BLaER1 (cell line): Measurements from ENCODE around the gene CRIP1.
A peak's percentile ranks its signal among the peaks of the same experiment; 100 is the strongest.

Source experiments
- H3K27ac ChIP-seq: shearing (Covaris generic); formaldehyde crosslinking; 2 replicates; pipeline ENCODE4 v1.8.1; 2022
- H3K27me3 ChIP-seq: shearing (Covaris generic); formaldehyde crosslinking; 2 replicates; pipeline ENCODE4 v1.8.1; 2022
- H3K36me3 ChIP-seq: shearing (Covaris generic); formaldehyde crosslinking; 2 replicates; pipeline ENCODE4 v1.8.1; 2022
- H3K4me1 ChIP-seq: shearing (Covaris generic); formaldehyde crosslinking; 2 replicates; pipeline ENCODE4 v1.8.1; 2022
- H3K4me2 ChIP-seq: shearing (Covaris generic); formaldehyde crosslinking; 2 replicates; pipeline ENCODE4 v1.8.1; 2022
- H3K4me3 ChIP-seq: shearing (Covaris generic); formaldehyde crosslinking; 2 replicates; pipeline ENCODE4 v1.8.1; 2022
- H3K9ac ChIP-seq: shearing (Covaris generic); formaldehyde crosslinking; 2 replicates; pipeline ENCODE4 v1.8.1; 2022
- H3K9me3 ChIP-seq: shearing (Covaris generic); formaldehyde crosslinking; 2 replicates; pipeline ENCODE4 v1.8.1; 2022
- H4K20me1 ChIP-seq: shearing (Covaris generic); formaldehyde crosslinking; 2 replicates; pipeline ENCODE4 v1.8.1; 2022
- Cebpa-rat ChIP-seq: shearing (Covaris generic); IDR thresholded peaks from 2 replicates; pipeline ENCODE4 v1.8.1; 2022

CRIP1 gene

GRCh38 chr14:105469456-105470349 lies 17.0 kb upstream of the CRIP1 start:
- H3K27ac ChIP-seq = peak overlapping the region; percentile 77
- peaks cover 47% of the 10 kb centered on the region for H3K36me3 ChIP-seq
- H3K27me3 ChIP-seq = 0 out of 2 replicates have a peak, but pooled peaks cover under 1% of the 10 kb centered on the region
- H3K4me3 ChIP-seq = peak overlapping the region; percentile 28; the same call in 1 of the 2 replicates
- H3K4me2 ChIP-seq = peak overlapping the region; percentile 100
- H3K9me3 ChIP-seq = no peaks in the 10 kb centered on the region
- no peak for TF ChIP-seq Cebpa-rat
- peaks cover 73% of the 10 kb centered on the region for H3K4me1 ChIP-seq
- peaks cover 85% of the 10 kb centered on the region for H4K20me1 ChIP-seq
- peak overlapping the region; percentile 50; the same call in 1 of the 2 replicates for H3K9ac ChIP-seq

DNA sequence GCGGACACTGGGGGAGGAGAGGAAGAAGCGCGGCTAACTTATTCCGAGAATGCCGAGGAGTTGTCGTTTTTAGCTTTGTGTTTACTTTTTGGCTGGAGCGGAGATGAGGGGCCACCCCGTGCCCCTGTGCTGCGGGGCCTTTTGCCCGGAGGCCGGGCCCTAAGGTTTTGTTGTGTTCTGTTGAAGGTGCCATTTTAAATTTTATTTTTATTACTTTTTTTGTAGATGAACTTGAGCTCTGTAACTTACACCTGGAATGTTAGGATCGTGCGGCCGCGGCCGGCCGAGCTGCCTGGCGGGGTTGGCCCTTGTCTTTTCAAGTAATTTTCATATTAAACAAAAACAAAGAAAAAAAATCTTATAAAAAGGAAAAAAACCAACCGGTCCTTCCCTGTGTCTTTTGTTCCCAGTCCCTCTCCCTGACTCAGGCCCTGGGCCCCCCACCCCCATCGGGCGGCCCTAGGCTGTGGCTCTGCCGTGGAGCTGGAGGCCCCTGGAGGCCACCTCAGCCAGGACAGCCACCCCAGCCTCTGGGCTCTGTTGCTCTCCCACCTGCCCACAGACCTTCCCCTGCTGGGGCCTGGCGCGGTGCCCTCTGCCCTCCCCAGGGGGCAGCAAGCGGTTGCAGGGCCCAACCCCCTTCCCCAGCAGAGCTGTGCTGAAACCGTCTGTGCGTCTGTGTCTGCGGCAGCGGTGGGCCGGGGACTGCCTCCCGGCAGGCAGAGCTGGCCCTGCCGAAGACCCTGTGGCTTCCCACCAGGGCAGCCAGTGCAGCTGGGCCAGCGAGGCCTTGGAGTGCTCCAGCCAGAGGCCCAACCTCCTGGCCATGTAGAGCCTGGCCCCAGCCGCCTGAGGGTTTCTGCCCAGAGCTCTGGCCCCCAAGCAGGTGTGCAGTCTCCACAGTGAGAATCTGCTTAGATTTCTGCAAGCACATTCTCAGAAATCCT lies 16.1 kb upstream of the CRIP1 start:
- H4K20me1 ChIP-seq = peaks cover 85% of the 10 kb centered on the region
- H3K4me2 ChIP-seq = peak overlapping the region; percentile 100
- peaks cover 37% of the 10 kb centered on the region for H3K36me3 ChIP-seq
- H3K9me3 ChIP-seq = no peaks in the 10 kb centered on the region
- H3K9ac ChIP-seq = peak overlapping the region; percentile 68
- peaks cover 9% of the 10 kb centered on the region for H3K27me3 ChIP-seq
- H3K27ac ChIP-seq = peak overlapping the region; percentile 77
- no peak for TF ChIP-seq Cebpa-rat
- peaks cover 83% of the 10 kb centered on the region for H3K4me1 ChIP-seq
- H3K4me3 ChIP-seq = peak overlapping the region; percentile 56

DNA sequence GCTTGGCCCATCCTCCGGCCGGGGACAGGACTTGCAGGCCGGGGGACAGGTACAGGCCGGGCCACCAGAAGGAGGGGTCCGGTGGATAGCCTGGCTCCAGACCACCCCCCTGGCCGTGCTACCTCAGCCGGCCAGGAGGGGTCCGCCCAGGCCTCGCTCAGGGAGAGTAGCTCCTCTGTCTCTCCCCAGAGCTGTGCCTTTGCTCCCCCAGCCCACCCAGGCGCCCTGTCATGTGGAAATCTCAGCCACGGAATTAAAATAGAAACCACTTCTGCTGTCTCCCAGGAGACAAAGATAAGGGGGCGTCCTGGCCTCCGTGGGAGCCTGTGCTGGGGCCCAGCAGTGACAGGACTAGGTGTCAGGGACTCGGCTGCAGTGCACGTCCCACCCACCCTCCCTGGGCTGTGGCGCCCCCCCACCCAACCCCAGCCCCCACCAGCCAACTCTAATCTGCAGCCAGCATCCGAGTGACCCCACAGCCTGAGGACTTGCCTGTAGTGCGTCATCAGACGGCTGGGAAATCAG lies 15.3 kb upstream of the CRIP1 start:
- H3K4me3 ChIP-seq = peak overlapping the region; percentile 56
- TF ChIP-seq Cebpa-rat = no peak

DNA sequence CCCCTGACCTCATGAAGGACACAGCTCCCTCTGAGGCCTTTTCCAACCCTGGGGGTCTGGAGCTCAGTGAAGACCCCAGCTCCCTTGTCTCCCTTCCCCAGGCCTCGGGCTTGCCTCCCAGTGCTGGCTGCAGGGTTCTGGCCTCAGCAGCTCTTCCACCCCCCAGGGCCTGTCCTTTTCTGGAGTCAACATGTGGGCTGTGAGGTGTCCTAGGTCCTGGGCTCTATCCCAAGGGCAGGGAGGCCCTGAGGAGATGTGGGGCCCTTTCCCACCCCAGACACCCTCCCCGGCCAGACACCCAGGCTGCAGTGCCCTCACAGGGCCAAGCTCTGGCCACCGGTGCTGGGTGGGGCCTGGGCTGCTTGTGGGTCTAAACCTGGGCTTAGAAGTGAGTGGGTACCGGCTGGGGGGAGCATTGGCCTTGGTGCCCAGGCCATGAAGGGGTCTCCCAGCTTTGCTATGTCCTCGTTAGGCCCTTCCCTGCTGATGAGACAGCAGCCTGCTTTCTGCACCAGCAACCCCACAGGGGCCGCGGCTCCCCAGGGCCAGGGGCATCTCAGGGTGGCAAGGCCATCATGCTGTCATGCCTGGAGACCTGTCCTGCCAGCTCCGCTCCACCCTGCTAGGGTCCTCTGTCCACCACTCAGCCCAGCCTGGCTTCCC lies 14.7 kb upstream of the CRIP1 start:
- Histone ChIP-seq H3K9ac (peak overlapping the region; percentile 41), H3K4me1 (peaks cover 91% of the 10 kb centered on the region), H3K27ac (peak overlapping the region; percentile 55), H3K9me3 (no peaks in the 10 kb centered on the region), H3K4me2 (peak overlapping the region; percentile 100), H3K4me3 (peak overlapping the region; percentile 33), H3K36me3 (peaks cover 24% of the 10 kb centered on the region), H3K27me3 (peaks cover 23% of the 10 kb centered on the region), H4K20me1 (peaks cover 86% of the 10 kb centered on the region)
- no peak for TF ChIP-seq Cebpa-rat

More for the DNA sequence above, 15.3 kb upstream of the CRIP1 start:
- Histone ChIP-seq H3K4me2 (peak overlapping the region; percentile 100), H3K9ac (peak overlapping the region; percentile 68), H3K27me3 (peaks cover 17% of the 10 kb centered on the region), H3K4me1 (peaks cover 90% of the 10 kb centered on the region), H3K36me3 (peaks cover 30% of the 10 kb centered on the region), H3K27ac (peak overlapping the region; percentile 77), H3K9me3 (no peaks in the 10 kb centered on the region), H4K20me1 (peaks cover 86% of the 10 kb centered on the region)

GRCh38 chr14:105472486-105472991 lies 14.1 kb upstream of the CRIP1 start:
- TF ChIP-seq Cebpa-rat = no peak
- H3K4me3 ChIP-seq = no peak overlapping the region; the same call in 1 of the 2 replicates
- peaks cover 18% of the 10 kb centered on the region for H3K36me3 ChIP-seq
- peak overlapping the region; percentile 41 for H3K9ac ChIP-seq
- peak overlapping the region; percentile 55 for H3K27ac ChIP-seq
- H3K4me2 ChIP-seq = peak overlapping the region; percentile 100
- no peaks in the 10 kb centered on the region for H3K9me3 ChIP-seq
- H3K4me1 ChIP-seq = peaks cover 91% of the 10 kb centered on the region
- peaks cover 84% of the 10 kb centered on the region for H4K20me1 ChIP-seq
- H3K27me3 ChIP-seq = peaks cover 28% of the 10 kb centered on the region

- TF ChIP-seq Cebpa-rat = no peak
- peaks cover 35% of the 10 kb centered on the region for H3K27me3 ChIP-seq
- peak overlapping the region; percentile 100 for H3K4me2 ChIP-seq
- H3K9me3 ChIP-seq = no peaks in the 10 kb centered on the region
- H3K9ac ChIP-seq = no peak overlapping the region
- H4K20me1 ChIP-seq = peaks cover 82% of the 10 kb centered on the region
- peaks cover 13% of the 10 kb centered on the region for H3K36me3 ChIP-seq
- H3K4me1 ChIP-seq = peaks cover 89% of the 10 kb centered on the region
- no peak overlapping the region for H3K27ac ChIP-seq
- peak overlapping the region; percentile 76 for H3K4me3 ChIP-seq
Observed at GRCh38 chr14:105473033-105473676, 13.5 kb upstream of the CRIP1 start.

DNA sequence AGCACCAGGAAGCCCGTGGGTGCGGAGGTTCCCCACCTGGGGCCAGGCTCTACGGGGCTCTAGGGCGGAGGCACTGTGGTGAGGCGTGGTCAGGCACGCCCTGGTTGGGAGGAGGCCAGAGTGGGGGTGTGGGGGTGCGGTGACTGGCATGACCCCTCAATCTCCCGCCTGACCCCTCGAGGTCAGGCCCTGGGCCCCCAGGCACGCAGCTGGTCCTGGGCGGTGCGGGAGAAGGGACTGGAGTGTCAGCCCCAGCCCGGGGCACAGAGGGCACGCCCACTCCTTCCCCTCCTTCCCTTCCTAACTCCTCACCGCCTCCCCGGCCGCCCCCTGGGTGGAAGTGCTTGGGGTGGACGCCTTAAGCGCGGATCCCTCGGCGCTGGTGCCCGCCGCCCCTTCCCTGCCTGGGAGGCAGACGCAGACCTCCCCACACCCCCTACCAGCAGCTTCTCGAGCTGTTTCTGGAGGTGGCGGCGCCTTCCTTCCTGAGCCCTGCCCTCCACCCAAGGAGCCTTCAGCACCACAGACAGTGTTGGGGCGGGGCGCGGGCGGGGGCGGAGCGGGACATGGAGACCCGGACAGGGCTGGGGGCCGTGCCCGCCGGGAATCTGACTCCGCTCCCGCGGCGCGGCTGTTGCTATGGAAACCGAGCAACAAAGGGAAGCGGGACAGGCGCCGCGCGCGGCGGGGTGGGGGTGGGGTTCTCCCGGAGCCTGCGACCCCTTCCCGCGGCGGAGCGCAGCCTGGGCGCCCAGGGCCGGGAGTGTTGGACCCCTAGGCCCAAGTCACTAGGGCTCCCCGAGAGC lies 12.8 kb upstream of the CRIP1 start:
- Histone ChIP-seq H3K36me3 (peaks cover 6% of the 10 kb centered on the region), H3K27ac (no peak overlapping the region), H3K4me3 (peak overlapping the region; percentile 76), H3K9ac (peak overlapping the region; percentile 53; the same call in 1 of the 2 replicates), H3K4me2 (peak overlapping the region; percentile 100), H3K9me3 (no peaks in the 10 kb centered on the region), H3K4me1 (peaks cover 84% of the 10 kb centered on the region), H3K27me3 (peaks cover 42% of the 10 kb centered on the region), H4K20me1 (peaks cover 77% of the 10 kb centered on the region)
- no peak for TF ChIP-seq Cebpa-rat
